ACC112 (cell line): Measurements from ENCODE around the gene CAV1.
"Not testable (repeated sequence)": the region's sequence is repeated elsewhere in the genome, so short reads cannot be mapped to it uniquely, and the experiment has no call there.

Experiments used
- H2AFZ ChIP-seq: fragments of 200-600 bp; sonication (generic); one replicate; pipeline ENCODE4 v1.6.0; 2017; ENCODE audit warnings: antibody characterized with exemption, low read length; ENCODE audit not compliant: unreplicated experiment
- H3K27ac ChIP-seq: fragments of 200-600 bp; sonication (generic); 2 replicates; pipeline ENCODE4 v1.5.1; 2014; ENCODE audit warnings: low read depth, mild to moderate bottlenecking, antibody characterized with exemption, low read length, moderate library complexity
- H3K27me3 ChIP-seq: fragments of 200-600 bp; sonication (generic); 2 replicates; pipeline ENCODE4 v1.6.1; 2014; ENCODE audit warnings: mild to moderate bottlenecking, antibody characterized with exemption, low read length, moderate library complexity, mixed read lengths; ENCODE audit not compliant: insufficient read depth
- H3K36me3 ChIP-seq: fragments of 200-600 bp; sonication (generic); 2 replicates; pipeline ENCODE4 v1.6.1; 2016; ENCODE audit warnings: mild to moderate bottlenecking, antibody characterized with exemption, low read length, moderate library complexity, mixed read lengths; ENCODE audit not compliant: insufficient read depth
- H3K4me1 ChIP-seq: fragments of 200-600 bp; sonication (generic); one replicate; pipeline ENCODE4 v1.6.1; 2016; ENCODE audit warnings: low read length, mixed read lengths; ENCODE audit not compliant: insufficient read depth, unreplicated experiment, control insufficient read depth
- H3K4me3 ChIP-seq: fragments of 200-600 bp; sonication (generic); 2 replicates; pipeline ENCODE4 v1.5.1; 2014; ENCODE audit warnings: mild to moderate bottlenecking, low read depth, low read length
- H3K79me2 ChIP-seq: fragments of 200-600 bp; sonication (generic); one replicate; pipeline ENCODE4 v1.6.0; 2016; ENCODE audit warnings: low read length; ENCODE audit not compliant: control insufficient read depth, unreplicated experiment, insufficient read depth

The CAV1 gene

GRCh38 chr7:116582164-116582732 is 57.4 kb downstream of the CAV1 start:
- H3K27ac ChIP-seq: peak overlapping the region; percentile 95
- H3K4me1 ChIP-seq: peaks cover 41% of the 10 kb centered on the region
- H3K36me3 ChIP-seq: no peaks in the 10 kb centered on the region
- no peaks in the 10 kb centered on the region for H3K79me2 ChIP-seq
- H3K27me3 ChIP-seq: no peaks in the 10 kb centered on the region
- H3K4me3 ChIP-seq: peak overlapping the region; percentile 52; the same call in 1 of the 2 replicates
- peak overlapping the region; percentile 65 for H2AFZ ChIP-seq

DNA sequence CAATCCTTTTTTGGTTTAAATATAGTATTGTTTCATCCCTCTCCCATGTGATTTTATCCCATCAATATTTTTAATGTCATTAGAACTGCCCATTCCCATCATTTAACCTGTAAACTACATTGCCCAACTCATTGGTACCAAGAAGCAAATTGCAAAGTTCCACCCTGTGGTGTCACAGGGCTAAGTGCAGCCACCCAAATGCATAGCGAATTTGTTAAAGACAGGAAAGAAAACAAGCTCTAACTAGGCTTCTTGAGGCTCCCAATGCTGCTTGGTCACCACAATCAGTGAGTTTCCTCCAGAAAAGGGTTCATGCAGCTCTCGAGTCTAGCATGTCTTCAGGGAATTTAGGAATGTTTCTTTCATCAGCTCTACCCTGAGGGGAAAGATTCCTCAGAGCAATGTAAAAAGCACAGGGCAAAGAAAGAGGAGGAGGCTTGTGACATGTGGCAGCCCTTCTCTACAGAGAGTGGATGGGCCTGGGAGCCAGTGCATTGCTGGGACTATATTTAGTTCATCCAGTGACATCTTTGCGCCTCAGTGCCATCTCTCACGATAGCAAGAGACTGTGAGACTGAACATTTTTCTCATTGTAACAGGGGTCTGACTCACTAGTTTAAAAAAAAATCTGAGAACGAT is 58.1 kb downstream of the CAV1 start:
- H3K4me3 ChIP-seq: peak overlapping the region; percentile 52

DNA sequence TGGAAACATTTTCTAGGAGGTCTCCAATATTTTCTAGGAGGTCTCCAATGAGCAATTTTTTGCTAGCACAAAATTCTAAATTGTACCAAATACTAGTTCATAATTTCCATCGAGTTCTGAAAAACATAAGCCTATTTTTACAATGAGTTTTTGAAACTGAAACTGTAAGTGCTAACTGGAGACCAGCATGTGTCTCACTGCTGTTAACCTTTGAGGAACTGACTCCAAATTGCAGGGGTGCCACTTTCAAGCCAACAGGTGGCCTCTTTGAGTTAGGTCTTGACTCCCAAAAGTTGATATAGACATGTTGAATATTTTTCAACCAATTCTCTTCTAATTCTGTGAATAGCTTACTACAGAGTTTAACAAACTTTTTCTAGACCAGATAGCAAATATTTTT is 58.8 kb downstream of the CAV1 start:
- Histone ChIP-seq H3K27me3 (no peaks in the 10 kb centered on the region), H3K4me1 (peaks cover 40% of the 10 kb centered on the region), H3K27ac (peak overlapping the region; percentile 95), H2AFZ (peak overlapping the region; percentile 18), H3K36me3 (no peaks in the 10 kb centered on the region), H3K79me2 (no peaks in the 10 kb centered on the region), H3K4me3 (peak overlapping the region; percentile 52)

More for the DNA sequence above, 58.1 kb downstream of the CAV1 start:
- Histone ChIP-seq H3K27ac (peak overlapping the region; percentile 95), H3K36me3 (no peaks in the 10 kb centered on the region), H3K27me3 (no peaks in the 10 kb centered on the region), H3K4me1 (peaks cover 37% of the 10 kb centered on the region), H3K79me2 (no peaks in the 10 kb centered on the region), H2AFZ (peak overlapping the region; percentile 5)

GRCh38 chr7:116584721-116585120 is 59.9 kb downstream of the CAV1 start:
- no peaks in the 10 kb centered on the region for H3K79me2 ChIP-seq
- peaks cover 46% of the 10 kb centered on the region for H3K4me1 ChIP-seq
- no peak overlapping the region for H2AFZ ChIP-seq
- no peak overlapping the region for H3K4me3 ChIP-seq
- peak overlapping the region; percentile 95 for H3K27ac ChIP-seq
- H3K36me3 ChIP-seq: no peaks in the 10 kb centered on the region
- H3K27me3 ChIP-seq: no peaks in the 10 kb centered on the region

GRCh38 chr7:116585392-116585791 is 60.6 kb downstream of the CAV1 start:
- no peaks in the 10 kb centered on the region for H3K36me3 ChIP-seq
- no peaks in the 10 kb centered on the region for H3K79me2 ChIP-seq
- no peak overlapping the region for H3K27ac ChIP-seq
- H2AFZ ChIP-seq: no peak overlapping the region
- no peaks in the 10 kb centered on the region for H3K27me3 ChIP-seq
- H3K4me1 ChIP-seq: peaks cover 46% of the 10 kb centered on the region
- no peak overlapping the region for H3K4me3 ChIP-seq

DNA sequence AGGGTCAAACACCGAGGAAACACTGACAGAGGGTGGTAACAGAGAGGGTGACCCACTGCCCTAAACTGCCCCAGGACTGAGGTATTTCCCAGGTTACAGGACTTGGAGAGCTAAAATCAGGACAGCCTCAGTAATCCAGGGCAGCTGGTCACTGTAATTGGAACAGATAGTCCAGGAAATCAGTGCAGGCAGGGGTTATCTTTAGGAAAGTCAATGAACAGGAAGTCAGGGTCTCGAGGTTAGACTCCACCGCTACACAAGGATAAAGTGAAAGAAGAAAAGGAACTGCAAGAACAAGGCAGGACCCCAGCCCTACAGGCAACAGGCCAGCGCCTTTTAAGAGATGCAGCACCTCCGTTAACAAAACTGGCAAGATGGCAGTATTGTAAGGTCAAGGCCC is 61.1 kb downstream of the CAV1 start:
- Histone ChIP-seq H3K36me3 (no peaks in the 10 kb centered on the region), H3K27ac (no peak overlapping the region), H2AFZ (no peak overlapping the region), H3K4me1 (peaks cover 49% of the 10 kb centered on the region), H3K4me3 (no peak overlapping the region), H3K27me3 (no peaks in the 10 kb centered on the region), H3K79me2 (no peaks in the 10 kb centered on the region)

GRCh38 chr7:116587200-116587599 is 62.4 kb downstream of the CAV1 start:
- not testable (repeated sequence) for H3K27ac ChIP-seq, H3K36me3 ChIP-seq, H3K4me3 ChIP-seq, H2AFZ ChIP-seq, H3K79me2 ChIP-seq, H3K27me3 ChIP-seq
- H3K4me1 ChIP-seq: peaks cover 48% of the 10 kb centered on the region

DNA sequence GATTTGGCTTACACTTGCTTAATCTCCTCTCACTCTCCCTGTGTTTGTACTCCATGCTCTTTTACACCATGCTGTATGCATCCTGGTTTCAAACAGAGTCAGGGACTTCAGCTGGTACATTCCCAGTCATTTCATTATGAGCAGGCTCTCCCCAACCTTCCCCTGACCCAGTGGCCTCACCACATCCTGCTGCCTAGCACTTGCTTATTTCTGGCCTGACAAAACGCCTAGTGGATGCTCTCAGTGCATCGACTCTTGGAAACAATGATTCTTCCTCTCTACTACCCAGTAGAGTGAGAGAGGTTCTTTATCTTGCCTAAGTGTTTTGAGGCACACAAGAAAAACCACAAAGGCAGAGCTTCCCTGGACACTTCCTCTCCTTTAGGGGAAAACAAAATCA is 63.4 kb downstream of the CAV1 start:
- no peaks in the 10 kb centered on the region for H3K79me2 ChIP-seq
- H3K4me3 ChIP-seq: no peak overlapping the region
- H3K4me1 ChIP-seq: peaks cover 41% of the 10 kb centered on the region
- peak overlapping the region; percentile 2 for H2AFZ ChIP-seq
- H3K27ac ChIP-seq: peak overlapping the region; percentile 79
- H3K36me3 ChIP-seq: no peaks in the 10 kb centered on the region
- H3K27me3 ChIP-seq: no peaks in the 10 kb centered on the region

DNA sequence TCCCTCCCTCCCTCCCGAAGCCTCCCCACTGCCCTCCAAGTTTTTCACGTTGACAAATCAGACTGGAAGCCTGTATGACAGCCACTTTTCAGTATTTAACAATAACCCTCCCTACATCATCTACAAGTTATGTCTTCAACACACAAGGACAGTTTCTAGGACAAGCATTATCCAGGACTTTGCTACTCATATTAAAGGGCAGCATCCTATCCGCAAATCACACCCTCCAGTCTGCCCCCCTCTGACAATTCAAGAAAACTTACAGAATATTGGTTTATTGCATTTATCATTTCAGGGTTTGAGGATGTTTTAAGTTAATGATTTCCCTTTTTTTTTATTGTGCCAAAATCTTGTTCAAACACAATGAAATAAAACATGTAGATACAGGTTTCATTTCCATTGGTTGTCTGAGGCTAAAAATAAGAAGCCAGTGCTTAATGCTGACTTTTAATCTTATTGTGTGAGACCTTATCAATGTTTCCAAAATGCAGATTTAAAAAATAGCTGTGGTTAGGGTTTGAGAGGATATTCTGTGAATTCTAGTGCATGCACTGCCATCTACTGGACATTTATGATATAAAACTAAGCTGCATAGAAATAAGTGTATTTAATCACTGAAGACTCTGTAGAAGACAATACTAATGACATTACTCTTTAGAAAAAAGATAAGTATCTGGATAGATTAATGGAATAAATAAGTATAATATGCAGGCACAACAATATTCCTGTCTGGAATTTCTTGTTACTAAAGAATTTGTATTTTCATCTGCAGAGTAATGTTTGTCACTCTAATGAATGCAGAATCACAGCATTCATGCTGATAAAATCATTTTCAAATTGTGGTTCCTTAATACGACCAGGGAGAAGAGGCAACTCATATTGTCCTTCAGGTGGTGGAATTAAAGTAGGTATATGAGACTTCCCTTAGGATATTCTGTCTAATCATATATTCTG is 64.1 kb downstream of the CAV1 start:
- Histone ChIP-seq H3K4me3 (0 out of 2 replicates have a peak overlapping the region, but pooled peaks have one; percentile 24), H3K27ac (peak overlapping the region; percentile 79), H3K79me2 (no peaks in the 10 kb centered on the region), H2AFZ (peak overlapping the region; percentile 23), H3K27me3 (no peaks in the 10 kb centered on the region), H3K4me1 (peaks cover 34% of the 10 kb centered on the region), H3K36me3 (no peaks in the 10 kb centered on the region)

- Histone ChIP-seq H3K27ac (peak overlapping the region; percentile 1; the same call in 1 of the 2 replicates), H3K36me3 (no peaks in the 10 kb centered on the region), H3K4me3 (peak overlapping the region; percentile 68), H3K4me1 (peaks cover 29% of the 10 kb centered on the region), H3K27me3 (no peaks in the 10 kb centered on the region), H2AFZ (peak overlapping the region; percentile 72), H3K79me2 (no peaks in the 10 kb centered on the region)
Measured at GRCh38 chr7:116591202-116592040, 66.6 kb downstream of the CAV1 start.
